HG03342 (cell line): Measurements from ENCODE around the gene NFYC.

Source experiments
- ATAC-seq: cut with Tn5 transposase; IDR thresholded peaks from one replicate; pipeline ENCODE4 v1.9.1; 2021; ENCODE audit warnings: mild to moderate bottlenecking, moderate library complexity; ENCODE audit not compliant: unreplicated experiment

The NFYC gene

DNA sequence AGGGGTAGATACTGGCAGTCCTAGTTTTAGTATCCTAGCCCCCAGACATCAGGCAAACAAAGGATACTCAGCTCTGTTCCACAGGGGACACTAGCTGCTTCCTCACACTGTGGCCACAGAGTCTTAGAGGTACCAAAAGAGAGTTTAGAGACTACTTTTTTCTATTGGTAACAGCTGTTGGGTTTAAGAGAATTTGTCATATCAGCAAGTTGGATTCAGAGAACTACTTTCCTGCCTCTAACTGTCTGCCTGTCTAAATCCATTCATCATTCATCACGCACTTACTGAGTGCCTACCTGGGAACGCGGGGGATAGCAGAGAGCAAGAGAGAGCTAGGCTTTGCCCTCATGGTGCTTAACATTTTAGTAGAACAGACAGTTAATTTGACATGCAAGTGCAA lies 65.0 kb downstream of the NFYC start:
- no peak for ATAC-seq

DNA sequence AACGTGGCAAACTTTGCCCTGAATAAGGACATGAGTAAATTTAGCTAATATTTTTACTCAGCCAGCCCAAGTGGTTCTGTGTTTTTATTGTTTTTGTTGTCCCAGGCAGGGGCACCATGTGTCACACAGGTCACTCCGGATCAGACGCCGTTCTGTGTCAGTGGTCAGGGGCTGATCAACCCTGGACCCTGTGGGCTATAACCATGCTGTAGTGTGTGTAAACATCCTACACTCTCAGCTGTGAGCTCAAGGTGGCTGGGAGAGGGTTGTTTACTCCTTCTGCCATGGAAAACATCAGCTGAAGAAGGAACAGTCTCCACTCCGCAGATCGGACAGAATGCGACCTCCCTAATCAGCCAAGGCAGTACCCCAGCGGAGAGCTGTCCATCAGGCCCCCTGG lies 65.6 kb downstream of the NFYC start:
- no peak for ATAC-seq

DNA sequence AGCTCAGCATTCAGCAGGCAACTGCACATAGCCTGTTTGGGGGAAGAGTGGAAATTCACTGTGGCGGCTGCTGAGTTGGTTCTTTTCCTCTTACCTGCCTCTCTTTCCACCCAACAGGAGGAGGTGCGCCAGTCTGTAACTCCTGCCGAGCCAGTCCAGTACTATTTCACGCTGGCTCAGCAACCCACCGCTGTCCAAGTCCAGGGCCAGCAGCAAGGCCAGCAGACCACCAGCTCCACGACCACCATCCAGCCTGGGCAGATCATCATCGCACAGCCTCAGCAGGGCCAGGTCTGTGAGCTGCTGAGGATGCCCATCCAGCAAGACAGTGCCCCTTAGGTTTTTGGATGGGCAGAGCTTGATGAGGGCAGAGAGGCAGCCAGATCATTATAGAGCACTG lies 66.5 kb downstream of the NFYC start:
- no peak for ATAC-seq

DNA sequence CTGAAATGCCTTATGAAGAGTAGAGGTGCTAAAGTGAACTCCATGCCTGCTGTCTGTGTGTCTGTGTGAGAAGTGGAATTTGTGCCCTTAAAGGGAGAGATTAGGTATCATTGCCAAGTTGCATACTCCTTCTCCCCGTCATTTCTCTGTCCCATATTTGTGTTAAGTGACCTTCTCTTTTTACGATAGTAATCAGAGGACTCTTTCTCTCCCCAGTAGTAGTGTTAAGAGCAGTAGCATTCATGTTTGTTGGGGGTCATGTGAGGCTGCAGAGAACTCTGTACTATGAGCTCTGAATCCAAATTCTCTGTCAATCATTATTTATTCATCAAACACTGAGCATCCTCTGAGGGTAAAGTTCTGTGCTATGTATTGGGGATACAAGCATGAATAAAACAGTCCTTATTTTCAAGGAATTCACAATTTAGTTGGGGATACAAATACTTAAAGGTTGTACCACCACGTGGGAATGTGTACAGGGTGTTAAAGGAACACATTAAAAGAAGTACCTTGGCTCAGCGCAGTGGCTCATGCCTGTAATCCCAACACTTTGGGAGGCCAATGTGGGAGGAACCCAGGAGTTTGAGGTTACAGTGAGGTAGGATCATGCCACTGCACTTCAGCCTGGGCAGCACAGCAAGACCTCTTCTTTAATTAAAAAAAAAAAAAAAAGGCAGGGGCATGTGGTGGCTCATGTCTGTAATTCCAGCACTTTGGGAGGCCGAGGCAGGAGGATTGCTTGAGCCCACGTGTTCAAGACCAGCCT lies 67.3 kb downstream of the NFYC start:
- no peak for ATAC-seq

DNA sequence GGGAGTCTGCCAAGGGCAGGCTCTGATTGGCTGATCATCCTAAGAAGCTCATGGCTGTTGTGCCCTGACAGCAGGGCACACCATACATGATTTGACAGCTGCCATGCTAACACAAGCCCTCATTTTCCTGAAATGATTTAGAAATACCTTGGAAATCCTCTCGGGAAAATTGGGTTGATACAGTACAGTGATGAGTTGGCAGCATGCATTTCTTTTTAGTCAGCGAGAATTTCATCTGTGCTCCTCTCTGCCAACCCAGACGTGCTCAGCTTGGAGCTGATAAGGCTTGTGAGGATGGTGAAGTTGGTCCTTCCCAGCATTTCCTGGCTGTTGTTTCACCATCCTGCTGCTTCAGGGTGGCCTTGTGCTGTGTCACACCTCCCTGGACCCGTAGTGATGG lies 69.5 kb downstream of the NFYC start:
- ATAC-seq = no peak

DNA sequence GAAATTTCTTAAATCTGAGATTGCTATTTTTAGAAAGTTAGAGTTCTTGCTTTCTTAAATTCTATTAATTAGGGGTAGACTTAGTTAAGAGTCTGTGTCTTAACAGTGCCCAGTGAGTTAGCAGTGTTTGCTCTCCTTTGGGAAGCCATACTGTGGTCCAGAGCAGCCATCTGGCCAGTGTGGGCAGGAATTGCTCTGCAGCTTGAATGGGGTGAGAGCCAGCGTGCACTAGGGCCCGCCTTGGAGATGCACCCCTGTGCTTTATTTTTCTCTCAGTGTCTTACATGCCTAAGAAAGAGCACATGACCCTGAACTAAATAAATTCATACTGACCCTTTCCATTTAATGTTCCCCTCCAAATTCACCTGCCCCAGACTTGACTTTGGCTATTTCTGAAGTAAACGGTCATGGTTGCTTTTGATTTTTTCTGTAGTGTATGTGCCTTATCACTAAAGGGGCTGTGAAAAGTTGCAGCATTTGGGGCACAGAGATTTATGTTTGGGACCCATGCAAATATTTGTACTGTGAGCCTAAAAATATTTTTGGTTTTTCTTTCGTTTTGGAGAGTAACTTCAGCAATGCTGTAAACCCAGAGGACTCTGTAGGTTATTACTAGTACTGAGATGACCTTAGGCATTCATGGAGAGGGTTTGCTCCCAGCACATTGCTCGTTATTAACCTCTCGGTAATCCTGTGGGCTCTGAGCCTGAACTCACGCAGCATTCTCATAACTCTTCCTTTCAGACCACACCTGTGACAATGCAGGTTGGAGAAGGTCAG lies 70.8 kb downstream of the NFYC start:
- no peak for ATAC-seq

DNA sequence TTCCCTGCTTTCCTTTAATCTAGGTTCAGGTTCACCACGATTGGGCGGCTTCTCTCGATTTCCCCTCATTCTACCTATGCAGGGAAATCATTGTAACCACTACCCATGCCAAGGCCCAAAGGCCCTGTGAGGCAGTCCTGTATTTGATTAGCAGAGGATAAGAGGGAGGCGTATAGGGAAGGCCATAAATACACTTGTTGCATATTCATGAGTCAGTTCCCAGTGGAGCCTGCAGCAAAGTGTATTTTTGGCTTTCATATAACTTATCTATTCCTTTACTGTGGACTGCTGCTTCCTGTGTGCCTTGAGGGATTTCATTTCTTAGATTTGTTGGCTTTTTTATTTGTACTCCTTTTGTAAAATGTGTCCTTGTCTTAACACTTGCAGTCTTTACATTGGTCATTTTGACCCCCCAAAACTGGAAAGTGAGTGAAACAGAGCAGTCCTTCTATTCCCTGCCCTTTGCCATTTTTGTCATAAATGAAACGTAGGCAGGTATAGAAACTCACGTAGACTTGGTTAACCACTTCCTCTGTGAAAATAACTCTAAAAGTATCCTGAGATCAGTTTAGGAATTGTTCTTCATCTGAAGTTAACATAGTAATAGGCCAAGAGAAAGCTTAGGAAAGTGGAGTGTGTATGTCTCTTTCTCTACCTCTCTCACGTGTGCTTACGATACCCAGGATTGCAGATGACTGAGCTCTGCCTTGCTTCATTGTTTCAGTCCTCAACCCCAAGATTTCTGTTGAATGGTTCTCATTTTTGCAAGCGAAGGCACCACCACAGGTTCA lies 72.4 kb downstream of the NFYC start:
- no peak for ATAC-seq

DNA sequence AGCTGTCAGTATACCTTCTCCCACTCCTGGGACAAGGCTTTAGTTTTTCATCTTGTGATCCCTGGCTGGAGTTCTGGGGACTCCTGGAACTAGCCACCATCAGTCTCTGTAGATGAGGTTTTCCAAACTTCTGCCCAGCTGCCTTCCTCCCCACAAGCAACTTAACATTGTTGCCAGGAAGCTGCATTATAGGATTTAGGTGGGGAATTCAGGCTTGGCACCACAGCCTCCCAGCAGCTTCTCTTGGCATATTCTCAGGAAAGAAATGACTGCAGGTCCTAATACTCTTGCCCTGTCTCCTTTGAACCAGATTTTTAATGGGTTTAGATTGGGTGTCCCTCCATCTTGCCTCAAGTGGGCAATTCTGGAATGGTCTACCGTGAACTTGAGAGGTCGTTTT lies 73.5 kb downstream of the NFYC start:
- no peak for ATAC-seq

DNA sequence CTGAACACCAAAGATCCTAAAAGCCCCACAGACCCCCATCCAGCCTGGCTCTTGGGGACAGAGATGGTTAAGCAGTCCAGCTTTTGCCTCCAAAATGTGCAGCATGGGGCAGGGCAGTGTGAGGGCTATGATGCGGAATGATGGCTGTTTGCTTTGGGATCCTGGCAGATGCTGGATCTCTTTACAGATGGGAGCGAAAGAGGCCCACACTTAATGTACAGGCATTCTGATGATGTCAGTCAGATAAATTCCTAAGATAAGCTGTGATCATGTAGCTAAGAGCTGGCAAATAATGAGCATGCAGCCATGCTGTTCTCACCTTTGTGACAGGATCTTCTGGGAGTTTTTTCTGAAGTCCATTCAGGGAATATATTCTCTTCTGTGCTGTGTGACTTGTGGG lies 74.5 kb downstream of the NFYC start:
- ATAC-seq = no peak

DNA sequence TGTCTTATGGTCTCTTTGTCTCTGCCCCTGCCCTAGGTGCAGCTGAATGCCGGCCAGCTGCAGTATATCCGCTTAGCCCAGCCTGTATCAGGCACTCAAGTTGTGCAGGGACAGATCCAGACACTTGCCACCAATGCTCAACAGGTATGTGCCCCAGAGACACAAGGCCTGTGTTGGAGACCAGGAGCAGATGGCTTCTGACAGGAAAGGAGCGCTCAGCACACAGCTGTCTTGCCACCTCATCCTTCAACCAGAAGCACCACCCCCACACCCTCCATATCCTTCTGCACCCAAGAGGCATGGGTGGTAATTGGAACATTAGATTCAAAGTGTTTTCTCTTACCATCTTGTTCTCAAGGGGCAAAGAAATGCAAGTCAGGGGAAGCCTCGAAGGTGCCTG lies 75.1 kb downstream of the NFYC start:
- no peak for ATAC-seq

DNA sequence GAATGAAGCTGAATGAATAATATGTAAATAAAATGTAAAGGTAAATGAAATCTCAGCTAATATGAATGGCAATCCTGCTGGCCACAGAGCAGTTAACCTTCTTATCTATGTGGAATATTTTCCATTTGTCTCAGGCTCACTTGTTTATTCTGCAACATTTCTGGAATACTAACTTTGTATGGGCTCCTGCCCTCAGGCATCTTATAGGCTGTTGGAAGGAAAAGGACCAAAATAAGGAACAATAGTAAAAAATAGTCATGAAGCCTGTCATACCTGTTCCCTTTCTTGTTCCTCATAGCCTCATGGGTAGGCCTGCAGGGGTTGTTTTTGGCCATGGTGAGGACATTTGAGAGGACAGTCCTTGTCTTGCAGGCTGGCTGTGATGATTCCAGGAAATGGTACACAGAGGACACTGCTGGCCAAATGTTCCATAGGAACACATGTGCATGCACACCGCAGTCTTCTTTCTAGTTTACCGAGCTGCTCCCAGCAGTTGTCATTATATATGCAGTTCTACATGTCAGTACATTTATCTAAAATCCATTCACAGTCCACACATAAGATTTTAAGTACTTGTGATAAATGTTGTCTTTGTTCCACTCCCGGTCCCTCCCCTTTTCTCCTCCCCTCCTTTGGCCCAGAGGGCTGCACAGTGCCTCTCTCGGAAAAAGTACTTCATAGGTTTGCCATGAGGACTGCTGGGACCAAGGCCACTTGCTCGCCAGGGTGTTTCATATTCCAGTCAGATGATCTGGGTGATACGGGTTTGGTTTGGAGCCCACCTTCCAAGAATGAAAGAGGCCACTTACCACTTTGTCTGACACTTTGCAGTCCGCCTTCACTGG lies 76.9 kb downstream of the NFYC start:
- ATAC-seq = no peak

DNA sequence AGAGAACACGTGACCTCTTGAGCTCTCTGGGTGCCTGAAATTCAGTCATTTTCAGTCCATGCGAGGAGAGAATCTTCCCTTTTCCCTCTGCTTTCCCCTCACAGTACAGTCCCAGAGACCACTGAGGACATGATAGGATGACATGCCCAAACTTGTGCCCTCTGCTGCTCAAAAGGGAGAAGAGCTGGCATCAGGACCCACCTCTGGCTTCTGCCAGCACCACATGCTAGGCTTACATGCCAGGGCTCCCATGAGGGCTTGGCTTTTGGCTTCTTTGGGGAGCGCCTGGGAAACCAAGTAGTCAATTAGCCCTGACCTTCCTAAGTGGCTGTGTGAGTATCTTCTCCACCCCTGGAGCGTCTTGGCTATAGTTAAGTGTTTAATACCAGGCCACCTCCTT lies 78.3 kb downstream of the NFYC start:
- no peak for ATAC-seq

DNA sequence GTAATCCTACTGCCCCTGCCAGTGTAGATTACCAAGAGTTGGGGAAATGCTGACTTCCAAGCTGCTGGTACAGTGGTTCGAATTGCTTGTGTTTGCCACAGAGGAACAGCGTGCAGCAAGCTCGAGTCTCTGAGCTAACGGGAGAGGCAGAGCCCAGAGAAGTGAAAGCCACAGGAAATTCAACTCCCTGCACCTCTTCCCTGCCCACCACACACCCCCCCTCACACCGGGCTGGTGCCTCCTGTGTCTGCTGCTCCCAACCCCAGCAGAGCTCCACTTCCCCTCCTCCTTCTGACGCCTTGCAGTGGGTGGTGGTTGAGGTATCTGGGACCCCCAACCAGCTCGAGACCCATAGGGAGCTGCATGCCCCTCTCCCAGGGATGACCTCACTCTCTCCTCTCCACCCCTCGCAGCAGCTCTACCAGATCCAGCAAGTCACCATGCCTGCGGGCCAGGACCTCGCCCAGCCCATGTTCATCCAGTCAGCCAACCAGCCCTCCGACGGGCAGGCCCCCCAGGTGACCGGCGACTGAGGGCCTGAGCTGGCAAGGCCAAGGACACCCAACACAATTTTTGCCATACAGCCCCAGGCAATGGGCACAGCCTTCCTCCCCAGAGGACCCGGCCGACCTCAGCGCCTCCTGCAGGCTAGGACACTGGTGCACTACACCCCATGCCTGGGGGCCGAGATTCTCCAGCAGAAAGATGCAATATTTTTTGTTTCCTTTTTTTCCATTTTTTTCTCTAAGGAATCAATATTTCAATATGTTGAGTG lies 79.0 kb downstream of the NFYC start:
- ATAC-seq = no peak

DNA sequence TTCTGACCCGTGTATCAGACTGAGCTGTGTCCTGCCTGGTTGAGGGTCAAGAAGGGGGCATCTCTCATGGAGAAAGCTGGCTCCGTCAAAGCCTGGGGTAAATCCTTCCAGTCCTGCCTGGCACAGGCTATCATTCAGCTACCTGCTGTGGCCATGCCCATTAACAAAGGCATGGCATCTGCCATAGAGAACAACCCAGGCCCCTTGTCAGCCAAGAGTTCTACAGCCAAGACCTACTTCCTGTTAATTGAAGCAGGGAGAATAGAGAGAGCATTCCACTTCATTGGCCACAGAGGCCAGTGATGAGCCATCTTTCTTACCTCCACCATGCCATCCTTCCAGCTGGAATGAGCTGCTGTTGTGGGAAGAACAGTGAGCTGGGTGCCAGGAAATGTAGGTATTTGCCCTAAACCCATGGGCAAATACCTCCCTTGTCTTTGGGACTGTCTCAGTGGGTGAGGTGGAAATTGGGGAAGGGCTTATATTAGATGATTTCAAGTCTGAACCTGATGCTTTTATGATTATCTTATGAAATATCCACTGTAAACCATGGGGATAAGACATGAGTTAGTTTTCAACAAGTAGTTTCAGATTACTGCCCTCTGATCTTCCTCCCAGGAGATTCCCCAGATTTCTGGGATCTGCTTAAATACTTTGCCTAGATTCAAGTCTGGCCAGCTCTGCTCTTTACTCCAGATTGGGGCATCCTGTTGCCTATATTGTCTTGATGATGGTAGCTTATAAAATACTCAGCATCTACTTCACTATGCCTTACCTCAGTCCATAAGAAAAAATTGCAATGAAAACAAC lies 80.8 kb downstream of the NFYC start:
- no peak for ATAC-seq

DNA sequence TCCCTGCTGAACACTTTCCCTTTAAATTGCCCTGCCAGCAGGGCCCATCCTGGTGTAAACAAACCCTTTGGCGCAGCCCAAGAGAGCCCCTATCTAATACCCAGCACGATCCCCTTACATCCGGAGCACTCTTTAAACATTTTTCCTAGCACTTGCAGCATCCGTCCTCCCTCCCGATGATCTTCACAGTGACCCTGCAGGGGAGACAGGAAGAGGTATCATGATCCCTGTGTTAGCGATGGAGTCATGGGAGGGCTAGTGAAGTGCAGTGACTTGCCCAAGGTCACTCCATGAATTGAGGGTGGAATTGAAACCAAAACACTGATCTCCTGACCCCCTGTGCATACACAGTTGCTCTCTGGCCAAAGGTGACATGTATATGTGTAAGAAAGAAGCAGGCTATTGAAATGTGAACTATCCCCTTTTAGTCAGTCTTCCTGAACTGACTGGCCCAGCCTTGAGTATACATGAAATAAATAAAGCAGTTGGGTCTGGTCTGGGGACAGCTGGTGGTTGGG lies 82.3 kb downstream of the NFYC start:
- no peak for ATAC-seq

DNA sequence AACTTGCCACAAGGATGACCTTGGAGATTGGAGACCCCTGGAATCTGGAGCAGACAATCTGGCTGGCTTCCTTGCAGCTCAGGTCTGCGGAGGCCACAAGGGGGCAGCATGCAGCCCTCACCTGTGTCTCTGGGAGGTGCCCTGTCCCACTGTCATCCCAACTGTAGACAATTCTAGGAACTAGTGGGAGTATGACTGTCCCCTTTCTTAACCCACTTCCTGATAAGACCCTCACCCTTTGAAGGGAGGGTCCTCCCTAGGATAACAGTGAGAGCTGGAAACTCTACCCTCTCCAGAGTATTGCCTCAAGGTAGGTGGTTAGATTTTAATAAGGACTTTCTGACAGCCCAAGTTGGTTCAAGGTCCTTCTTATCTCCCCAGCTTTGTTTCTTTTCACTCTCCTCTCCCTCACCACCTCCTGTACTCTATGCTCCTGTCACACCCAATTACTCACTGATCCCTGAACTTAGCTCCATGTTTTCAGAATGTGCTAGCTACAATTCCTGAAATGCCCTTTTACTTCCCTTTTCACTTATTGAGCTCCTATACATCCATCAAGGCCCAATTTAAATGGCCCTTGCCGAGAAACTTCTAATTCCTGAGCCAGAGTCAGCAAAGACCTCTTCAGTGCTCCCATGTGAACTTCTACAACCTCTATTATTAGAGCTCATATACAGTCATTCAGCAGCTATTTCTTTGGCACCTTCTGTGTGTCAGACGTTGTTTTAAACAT lies 82.9 kb downstream of the NFYC start:
- ATAC-seq = no peak

DNA sequence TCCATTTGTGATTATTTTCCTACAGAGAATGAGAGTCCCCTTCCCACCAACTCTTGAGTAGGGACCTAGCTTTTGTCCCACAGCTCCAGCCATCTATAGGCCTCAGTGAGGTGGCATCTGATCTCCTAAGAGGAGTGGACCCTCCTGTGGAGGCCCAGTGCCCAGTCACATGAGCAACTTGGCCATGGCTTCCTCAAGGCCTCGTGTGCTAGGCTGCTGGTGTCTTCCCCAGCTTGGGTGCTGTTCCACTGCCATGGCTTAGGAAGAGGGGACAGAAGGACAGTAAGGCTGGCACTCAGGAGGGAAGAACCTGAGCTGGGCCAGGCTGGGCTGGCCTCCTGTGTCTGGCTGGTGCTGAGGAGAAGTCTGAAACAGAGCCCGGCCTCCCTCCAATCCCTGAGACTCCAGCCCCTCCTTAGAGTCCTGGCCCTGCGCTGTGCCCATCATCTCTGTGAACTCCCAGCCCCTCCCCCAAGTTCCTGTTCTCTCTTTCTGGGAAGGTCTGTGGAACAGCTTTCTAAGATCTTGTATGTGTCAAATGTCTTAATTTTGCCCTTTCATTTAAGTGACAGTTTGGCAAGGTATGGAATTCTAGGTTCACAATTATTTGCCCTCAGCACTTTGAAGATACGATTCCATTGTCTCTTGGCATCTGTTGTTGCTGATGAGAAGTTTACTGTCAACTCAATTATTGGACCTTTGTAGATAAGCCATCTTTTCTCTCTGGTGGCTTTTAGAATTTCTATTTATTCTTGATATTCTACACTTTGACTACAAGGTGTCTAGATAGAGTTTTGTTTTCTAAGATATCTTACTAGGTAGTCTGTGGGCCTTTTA lies 85.0 kb downstream of the NFYC start:
- ATAC-seq = no peak
